SIG-M5 treated with dmso at 0.1 percent for 504 hours (cell line): ENCODE measurements around the gene FAM50A.
A peak's percentile ranks its signal among the peaks of the same experiment; 100 is the strongest.

ENCODE experiments used
- DNase-seq: peaks from one replicate; lab custom pipeline; 2025; ENCODE audit not compliant: unreplicated experiment; lab: John Stamatoyannopoulos, UW

FAM50A gene

GRCh38 chrX:154412468-154412867 lies 31.5 kb upstream of the FAM50A start:
- DNase-seq, result peak; percentile 58

GRCh38 chrX:154413142-154413541 lies 30.8 kb upstream of the FAM50A start:
- no peak for DNase-seq

GRCh38 chrX:154417157-154417556 lies 26.8 kb upstream of the FAM50A start:
- no peak for DNase-seq

- no peak for DNase-seq
Observed at GRCh38 chrX:154419189-154419588, 24.8 kb upstream of the FAM50A start.

GRCh38 chrX:154419688-154420401 lies 24.1 kb upstream of the FAM50A start:
- no peak for DNase-seq

DNA sequence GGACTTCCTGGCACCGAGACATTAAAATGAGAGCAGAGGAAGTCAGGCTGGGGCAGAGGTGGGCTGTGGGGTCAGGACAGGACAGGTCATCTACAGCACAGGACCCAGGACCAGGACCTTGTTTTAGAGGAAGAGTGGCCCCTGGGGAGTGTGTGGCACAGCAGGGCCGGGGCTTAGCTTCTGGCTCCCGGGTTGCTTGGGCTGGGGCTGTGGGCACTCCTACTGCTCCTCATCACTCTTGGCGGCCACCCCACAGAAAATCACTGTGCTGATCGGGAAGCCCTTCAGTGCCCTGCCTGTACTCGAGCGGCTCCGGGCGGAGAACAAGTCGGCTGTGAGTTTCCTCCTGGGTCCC lies 23.6 kb upstream of the FAM50A start:
- no peak for DNase-seq

- DNase-seq, result peak; percentile 39
Observed at GRCh38 chrX:154426916-154427770, 16.8 kb upstream of the FAM50A start.

DNA sequence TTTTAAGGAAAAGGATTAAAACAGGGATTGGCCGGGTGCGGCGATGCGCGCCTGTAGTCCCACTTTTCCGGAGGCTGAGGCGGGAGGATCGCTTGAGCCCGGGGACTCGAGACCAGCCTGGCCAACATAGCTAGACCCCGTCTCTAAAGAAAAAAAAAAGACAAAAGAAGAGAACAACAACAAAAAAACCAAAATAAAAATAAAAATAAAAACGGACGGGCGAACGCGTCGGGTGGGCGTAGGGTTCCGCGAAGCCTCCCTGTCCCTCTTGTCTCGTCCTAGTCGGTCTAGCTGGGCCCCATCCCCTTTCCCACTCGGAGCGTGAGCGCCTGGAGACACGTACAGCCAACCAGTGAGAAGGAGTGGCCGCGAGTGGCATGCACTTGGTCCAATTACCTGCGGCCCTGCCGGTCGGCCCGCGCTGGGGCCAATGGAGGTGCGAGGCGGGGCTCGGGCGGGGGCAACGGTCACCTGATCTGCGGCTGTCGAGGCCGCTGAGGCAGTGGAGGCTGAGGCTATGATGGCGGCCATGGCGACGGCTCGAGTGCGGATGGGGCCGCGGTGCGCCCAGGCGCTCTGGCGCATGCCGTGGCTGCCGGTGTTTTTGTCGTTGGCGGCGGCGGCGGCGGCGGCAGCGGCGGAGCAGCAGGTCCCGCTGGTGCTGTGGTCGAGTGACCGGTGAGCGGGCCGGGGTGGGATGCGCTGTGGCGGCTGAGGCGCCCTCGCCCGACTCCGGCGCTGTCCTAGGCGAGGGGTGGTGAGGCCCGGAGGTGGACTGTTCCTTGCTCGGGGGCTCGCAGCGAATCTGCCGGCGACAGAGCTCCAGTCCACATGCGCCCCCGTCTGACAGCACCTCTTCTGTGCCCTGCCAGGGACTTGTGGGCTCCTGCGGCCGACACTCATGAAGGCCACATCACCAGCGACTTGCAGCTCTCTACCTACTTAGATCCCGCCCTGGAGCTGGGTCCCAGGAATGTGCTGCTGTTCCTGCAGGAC lies 15.5 kb upstream of the FAM50A start, which contains the start of gene ATP6AP1:
ATP6AP1 (plus strand) TSS at position 502 of the 996 bp plus-strand sequence; CDS start at position 518, 16 bp downstream.
- DNase-seq, result peak; percentile 90

- DNase-seq, result no peak
Observed at GRCh38 chrX:154429711-154430110, 14.2 kb upstream of the FAM50A start.

GRCh38 chrX:154430479-154430878 lies 13.5 kb upstream of the FAM50A start:
- DNase-seq, result peak; percentile 3

- DNase-seq, result peak; percentile 66
Observed at GRCh38 chrX:154430916-154431315, 13.0 kb upstream of the FAM50A start.

DNA sequence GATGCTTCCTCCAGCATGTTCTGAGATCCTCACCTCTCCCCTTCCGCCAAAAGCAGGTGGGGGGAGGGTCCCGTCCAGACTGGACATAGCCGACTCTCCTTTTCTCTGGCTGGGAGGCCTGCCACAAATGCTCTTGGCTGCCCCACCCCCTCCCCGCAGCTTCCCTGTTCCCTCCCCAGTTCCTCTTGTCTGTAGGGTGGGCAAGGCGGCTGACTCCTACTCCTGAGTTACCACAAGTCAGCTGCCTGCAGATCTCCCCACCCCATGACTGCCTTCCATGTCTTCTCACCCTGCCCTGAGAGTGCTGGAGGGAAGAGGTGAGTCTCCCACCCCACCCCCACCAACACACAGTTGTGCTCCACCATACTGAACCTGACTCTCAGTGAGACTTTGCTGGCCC lies 12.6 kb upstream of the FAM50A start:
- peak; percentile 52 for DNase-seq

- no peak for DNase-seq
Observed at GRCh38 chrX:154432210-154432609, 11.7 kb upstream of the FAM50A start.

- DNase-seq, result no peak
Observed at GRCh38 chrX:154433605-154434004, 10.3 kb upstream of the FAM50A start.

GRCh38 chrX:154434394-154435168 lies 9.4 kb upstream of the FAM50A start:
- no peak for DNase-seq

GRCh38 chrX:154435171-154435733 lies 8.7 kb upstream of the FAM50A start:
- DNase-seq, result no peak

- peak; percentile 10 for DNase-seq
Observed at GRCh38 chrX:154436374-154436982, 7.5 kb upstream of the FAM50A start.

- no peak for DNase-seq
Observed at GRCh38 chrX:154436983-154437752, 6.8 kb upstream of the FAM50A start, which contains the start of gene GDI1. TSS of gene GDI1 (plus strand) at chrX:154437154. CDS start at chrX:154437255, 101 bp downstream.
